Measurements from ENCODE around the gene RCSD1.

Gene RCSD1

DNA sequence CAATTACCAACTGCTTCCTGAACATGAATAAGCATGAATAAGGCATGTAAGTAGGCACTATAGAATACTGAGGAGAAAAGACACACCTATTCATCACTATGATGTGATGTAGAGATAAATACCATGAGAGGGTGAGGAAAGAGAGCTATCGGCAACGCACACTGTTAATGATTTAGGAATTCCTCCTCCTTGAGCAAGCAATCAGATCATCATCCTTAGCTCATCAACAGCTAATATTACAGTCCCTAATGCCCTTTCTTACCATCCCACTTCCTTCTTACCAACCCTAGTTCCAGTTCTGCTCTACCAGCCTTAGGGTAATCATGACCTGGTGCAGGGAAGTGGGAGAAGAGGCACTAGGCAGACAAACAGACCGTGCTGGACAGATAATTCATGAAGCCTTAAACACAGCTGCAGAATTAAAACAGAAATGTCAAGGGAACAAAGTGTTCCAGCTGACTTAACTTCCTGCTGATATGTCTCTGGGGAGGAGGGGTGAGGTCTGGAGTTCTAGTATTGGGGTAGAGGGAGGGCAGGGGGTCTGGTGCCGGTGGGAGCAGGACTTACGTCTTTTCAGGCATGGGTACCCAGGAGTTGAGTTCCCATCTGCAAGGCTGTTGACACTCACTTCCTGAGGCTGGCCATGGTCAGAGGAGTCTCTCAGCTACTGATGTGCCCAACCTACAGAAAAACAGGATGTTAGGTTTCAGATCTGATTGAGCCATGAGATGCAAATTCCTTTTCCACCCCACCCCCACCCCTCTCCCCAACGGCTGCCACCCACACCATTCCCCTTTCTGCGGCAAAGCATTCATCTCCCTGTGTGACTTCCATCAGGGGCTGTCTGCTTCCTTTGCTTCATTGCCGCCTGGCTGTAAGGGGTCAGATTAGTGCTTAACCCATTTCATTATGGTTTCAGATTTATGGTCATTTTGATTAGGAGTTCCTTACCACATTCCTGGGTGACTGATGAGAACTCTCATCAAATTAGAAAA is 12.6 kb upstream of the RCSD1 start:
- DNase-seq (ENCODE audit: low read depth, low spot score), result peak; percentile 33

DNA sequence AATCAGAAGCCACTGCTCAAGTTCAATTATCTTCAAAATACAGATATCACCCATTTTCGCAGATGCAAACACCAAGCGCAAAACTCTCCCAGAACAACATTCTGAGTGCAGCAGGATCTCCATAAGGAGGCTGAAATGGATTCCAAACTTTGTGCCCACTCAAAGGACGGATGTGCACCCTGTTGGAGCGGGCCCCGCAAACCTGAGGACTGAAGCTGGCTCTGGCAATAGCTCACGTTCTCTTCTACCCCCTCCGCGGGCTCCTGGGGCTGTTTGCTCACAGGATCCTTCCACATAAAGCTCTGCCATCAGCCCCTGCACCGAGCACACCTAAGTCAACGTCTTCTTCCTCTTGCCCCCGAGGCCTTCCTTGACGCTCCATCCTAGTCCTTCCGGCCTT is 11.7 kb upstream of the RCSD1 start:
- no peak for DNase-seq (ENCODE audit: low read depth, low spot score)

DNA sequence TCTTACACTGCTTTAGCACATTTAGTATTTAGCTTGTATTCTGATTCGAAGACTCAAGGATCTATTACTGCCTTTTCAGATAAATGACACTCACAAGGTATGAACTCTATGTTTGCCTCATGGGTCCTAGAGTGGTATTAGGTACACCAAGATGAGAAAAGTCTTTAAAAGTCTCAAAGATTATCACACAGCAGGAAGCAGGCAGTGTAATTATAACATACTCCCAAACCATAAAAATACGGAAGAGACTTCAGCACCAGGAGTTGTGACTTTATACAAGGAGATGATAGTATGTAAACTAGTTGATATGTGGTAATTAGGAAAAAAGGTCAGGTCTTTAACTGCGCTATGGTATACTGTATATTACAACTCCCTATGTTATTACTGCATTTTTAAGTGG is 11.2 kb upstream of the RCSD1 start:
- DNase-seq (ENCODE audit: low read depth, low spot score), result no peak

DNA sequence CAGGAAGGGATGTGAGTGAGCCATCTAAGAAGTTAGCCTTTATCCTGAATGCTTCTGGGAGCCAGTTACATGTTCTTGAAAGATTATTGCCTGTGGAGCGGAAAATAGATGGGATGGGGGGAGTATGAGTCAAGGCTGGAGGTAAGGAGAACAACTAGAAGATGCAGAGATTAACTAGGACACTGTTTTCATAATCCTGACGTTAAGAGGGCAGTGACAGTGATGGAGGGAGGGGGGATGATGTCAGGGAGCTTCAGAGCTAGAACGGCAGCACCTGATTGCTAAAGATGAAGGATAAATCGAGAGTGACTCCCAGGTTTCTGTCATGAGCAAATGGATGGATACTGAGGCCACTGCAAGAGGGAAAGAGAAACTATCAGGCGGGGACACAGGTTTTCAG is 10.0 kb upstream of the RCSD1 start:
- no peak for DNase-seq (ENCODE audit: low read depth, low spot score)

DNA sequence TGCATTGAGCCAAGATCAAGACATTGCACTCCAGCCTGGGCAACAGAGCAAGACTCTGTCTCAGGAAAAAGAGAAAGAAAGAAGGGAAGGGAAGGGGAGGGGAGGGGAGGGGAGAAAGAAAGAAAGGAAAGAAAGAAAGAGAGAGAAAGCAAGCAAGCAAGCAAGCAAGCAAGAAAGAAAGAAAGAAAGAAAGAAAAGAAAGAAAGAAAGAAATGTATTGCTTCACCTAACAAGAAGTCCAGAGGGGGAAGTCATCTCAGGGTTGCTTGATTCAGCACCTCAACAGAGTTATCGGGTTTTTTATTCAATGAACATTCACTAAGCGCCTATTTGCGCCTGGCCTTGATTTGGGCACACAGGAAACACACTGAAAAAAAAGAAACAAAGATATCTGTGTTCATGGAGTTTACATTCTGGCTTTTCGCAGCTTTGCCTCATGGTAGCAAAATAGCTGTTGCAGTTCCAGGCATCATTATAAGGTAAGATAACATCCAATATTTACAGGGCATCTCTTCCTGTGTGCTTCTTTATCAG is 8.2 kb upstream of the RCSD1 start:
- DNase-seq (ENCODE audit: low read depth, low spot score), result no peak

DNA sequence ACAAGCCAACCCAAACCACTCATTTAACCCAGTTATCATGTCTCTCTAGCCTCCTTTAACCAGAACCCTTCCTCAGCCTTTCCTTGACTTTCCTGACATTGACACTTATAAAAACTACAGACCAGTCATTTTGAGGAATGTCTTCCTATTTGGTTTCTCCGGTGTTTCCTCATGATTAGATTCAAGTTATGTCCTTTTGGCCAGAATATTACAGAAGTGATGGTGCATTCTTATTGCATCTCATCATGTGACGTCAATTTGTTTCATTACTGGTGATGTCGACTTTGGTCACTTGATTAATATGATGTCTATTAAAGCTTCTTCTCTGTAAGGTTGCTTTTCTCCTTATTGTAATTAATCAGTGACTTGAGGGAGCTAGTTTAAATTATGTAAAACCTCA is 6.1 kb upstream of the RCSD1 start:
- DNase-seq (ENCODE audit: low read depth, low spot score), result no peak

DNA sequence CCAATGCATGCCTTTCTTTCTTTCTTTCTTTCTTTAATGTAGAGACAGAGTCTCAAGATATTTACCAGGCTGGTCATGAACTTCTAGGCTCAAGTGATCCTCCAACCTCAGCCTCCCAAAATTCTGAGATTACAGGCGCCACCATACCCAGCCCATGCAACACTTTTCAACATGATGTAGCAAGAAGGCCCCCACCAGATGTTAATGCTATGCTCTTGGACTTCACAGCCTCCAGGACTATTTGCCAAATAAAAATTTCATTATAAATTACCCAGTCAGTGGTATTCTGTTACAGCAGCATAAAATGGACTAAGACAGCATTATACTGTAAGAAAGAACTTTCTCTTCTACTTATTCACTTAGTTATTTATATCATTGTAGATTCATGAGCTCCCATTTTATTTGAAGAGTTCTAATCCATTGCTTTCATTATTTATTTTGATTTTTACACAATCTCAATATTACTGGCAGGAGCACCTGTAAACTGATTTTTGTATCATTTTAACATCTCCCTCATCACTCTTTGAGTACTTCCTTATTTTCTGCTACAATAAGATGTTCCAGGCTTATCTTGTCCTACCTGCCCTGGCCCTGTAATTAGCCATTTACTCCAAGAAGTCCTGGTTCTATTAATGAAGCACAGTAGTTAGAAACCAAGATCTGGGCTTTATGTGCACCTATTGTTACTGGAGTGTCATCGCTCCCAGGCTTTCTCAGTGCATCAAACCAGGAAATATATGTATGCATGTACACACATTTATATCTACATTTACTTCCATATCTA is 4.8 kb upstream of the RCSD1 start:
- no peak for DNase-seq (ENCODE audit: low read depth, low spot score)

DNA sequence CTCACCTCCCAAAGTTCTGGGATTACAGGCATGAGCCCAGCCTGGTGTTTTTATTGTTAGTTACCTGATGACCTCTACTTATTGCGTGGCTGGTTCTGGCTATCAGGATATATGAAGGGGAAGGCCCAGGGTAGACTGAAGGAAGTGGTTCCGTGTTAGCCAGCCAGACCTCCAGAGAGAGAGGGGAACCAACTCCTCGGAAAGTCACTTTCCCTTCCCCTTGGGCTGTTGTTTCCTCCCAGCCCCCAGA is 2.5 kb upstream of the RCSD1 start:
- no peak for DNase-seq (ENCODE audit: low read depth, low spot score)

DNA sequence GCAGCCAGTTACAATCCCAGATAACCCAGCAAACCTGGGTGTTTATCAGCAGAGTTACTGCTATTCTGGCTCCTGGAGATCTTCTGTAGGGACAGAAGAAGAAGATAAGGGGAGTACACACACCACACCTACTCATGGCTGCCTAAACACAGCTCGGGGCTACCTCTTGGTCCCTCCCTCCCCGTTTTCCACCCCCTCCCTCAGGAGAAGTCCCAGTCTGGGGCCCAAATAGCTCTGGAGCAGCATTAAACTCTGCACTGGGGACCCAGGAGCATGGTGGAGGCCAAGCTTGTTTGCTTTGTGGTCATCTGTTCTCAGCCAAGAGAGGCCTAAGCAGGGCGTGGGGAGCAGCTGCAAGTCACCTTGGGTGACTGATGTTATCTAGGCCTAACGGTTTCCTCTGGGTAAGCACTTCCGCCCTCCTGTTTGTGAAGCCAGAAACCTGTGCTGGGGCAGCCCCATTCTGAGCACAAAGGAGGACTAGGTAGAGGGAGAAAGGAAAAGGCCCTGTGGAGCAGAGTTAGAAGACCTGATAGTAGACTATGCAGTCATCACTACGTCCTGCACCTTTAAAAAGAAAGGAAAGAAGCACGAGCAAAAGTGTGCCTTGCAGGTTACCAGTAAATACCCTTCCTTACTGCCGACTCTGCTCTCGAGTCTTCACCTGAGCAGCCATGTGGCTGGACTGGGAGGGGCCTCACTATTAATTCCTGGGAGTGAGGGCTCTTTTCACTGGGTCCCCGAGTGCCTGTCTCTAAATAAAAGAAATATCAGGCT is 2.0 kb upstream of the RCSD1 start:
- no peak for DNase-seq (ENCODE audit: low read depth, low spot score)

DNA sequence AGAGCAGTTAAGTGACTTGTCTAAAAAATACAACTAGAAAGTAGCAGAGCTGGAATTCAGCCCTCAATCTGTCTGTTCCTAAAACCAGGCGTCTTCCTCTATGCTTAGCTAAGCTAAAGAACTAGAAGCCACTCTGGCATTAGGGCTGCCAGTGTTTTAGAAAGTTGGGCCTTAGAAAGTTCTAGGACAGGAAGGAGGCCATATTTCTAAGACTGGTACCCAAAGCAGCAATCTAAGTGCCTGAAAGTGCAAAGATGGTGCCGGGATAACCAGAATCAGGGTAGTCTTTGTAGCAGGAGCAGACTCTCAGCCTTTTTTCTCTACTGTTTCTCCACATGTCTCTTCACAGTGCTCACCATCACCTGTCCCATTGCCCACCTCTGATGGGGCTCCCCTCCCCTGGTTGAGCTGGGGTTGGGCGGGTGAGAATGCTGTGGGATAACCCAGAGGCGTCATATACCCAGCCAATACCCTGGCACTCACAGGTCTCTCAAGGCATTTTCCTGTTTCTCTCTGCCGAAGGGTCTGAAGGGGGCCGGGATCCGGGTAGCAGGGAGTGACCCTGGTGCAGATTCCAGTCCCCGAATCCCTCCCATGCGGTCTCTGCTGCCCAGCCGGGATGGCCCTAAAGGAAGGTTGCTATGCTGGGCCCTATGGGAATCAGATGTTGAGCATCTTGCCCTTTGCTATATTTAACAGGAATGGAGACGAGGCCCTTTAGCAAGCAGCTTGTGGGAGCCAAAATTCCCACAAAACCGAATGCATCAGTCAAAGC is 1.1 kb upstream of the RCSD1 start:
- no peak for DNase-seq (ENCODE audit: low read depth, low spot score)

DNA sequence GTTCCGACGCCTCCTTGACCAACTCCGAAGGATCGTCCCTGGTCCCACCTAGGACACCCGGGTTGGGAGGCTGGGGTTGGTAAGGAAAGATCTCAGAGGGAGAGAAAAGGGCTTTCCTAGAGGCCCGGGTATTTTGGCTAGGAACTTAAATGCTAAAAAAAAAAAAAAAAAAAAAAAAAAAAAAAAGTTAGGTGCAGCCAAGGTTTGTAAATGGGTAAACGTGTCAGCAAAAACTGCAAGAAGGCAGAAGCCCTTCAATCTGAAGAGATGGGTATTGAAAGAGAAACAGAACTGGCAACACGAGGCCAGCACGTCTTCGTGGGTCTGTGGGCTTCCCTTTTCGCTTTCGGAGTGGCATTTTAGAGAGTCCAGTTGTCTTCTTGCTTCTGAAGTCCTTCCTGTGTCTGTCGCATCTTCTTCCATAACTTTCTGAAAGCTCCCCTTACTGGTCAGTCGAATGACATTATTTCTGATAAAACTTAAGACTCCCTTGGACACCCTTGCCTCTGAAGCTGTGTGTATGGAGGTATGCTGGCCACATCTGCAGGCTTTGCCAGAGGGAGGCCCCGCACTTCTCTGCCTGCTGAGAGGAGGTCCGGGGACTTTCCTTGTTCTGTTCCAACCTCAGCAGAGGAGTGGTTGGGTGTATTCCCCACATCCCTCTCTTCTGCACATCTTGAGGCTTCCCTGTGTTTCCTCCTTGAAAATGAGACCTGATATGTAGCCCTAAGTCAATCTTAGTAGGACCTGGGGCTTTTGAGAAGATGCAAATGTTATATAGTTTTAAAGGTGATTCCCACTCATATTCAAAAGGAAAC is 745 bp downstream of the RCSD1 start:
- no peak for DNase-seq (ENCODE audit: low read depth, low spot score)

DNA sequence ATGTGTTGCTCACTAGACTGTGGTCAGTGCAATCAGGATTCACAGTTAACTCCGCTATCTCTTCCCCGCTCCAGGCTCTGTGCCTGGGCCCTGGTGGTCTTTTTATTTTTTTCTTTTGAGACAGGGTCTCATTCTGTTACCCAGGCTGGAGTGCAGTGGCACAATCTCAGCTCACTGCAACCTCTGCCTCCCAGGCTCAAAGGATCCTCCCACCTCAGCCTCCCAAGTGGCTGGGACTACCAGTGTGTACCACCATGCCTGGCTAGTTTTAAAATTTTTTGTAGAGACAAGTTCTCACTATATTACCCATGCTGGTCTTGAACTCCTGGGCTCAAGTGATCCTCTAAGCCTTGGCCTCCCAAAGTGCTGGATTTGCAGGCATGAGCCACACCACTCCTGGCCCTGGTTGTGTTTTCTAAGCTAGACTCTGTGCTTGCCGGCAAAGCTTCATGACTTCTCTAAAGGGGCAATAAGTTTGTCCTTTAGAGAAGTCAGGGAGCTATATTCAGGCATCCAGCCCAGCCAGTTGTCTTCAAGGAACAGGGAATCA is 1.4 kb downstream of the RCSD1 start:
- no peak for DNase-seq (ENCODE audit: low read depth, low spot score)

DNA sequence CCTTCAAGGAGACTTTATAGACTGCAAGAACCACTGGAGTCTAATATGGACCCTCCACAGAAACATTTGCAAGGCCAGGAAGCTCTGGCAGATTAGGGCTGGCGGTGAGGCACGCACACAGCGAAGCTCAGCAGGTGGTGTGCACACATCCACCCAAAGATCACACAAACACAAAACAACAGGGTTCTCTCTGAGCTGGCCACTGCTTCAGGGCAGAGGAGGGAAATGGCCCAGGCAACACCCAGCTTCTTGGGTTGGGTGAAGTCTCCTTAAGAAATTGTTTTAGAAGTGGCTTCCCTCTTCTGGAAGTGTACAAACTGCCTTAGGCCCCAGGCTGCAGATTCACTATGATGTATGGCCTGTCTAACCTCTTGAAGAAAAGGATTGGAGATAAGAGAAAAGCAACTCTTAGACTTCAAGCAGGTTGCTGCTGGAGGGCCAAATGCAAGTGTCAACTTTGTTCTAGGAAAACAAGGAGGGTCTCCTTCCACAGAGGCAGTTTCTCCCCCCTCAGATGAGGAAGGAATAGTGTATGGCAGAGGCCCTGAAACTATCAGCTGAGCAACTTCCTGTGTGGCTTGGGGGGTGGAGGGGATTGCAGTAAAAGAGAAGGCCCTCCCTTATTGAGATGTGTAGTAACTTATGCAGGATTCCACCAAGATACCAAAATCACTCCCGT is 2.0 kb downstream of the RCSD1 start:
- no peak for DNase-seq (ENCODE audit: low read depth, low spot score)

DNA sequence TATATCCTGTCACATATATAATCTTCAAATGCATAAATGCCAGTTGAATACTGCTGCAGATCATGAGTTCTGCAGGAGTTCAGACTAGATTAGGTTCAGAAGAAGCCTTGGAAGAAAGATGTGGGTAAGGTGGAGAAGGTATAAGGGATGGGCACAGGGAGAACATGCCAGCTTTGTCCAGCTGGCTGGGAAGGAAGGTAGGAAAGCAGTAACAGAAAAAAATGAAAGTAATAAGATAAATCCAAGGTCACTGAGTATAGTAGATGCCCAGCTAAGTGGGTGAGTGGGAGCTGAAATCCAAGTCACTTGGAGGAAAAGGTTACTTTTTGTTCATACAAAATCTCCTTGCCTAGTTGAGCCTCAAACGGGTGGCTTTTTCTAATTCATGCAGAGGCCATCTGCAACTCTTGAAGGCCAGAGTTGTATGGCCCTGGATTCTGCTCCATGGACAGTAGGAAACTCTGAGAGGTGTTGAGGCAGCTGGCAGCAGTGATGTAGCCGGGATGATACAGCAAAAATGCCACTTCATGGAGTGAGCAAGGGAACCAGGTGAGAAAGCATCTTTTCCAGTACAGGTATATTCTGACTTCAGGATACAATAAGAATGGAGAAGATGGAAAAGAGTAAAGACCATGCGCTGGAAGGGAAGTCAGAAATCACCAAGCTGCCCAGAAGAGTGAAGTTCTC is 3.4 kb downstream of the RCSD1 start:
- no peak for DNase-seq (ENCODE audit: low read depth, low spot score)

DNA sequence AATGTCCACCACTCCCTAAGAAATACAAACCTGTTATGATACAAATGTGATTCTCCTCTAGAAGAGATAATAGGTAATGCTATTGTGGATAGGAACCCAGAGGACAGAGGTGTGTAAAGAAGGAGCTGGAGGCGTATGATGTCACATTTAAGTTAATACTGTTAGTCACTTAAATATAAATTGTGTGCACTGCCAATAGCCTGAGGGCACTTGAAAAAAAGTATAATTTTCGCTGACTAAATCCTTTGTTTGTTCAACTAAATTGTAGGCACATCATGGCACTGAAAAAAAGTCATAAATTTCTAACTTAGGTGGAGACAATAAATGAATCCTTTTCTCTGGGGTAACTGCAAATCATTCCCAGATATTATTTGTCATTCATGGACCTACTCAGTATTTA is 4.4 kb downstream of the RCSD1 start:
- DNase-seq (ENCODE audit: low read depth, low spot score), result no peak

DNA sequence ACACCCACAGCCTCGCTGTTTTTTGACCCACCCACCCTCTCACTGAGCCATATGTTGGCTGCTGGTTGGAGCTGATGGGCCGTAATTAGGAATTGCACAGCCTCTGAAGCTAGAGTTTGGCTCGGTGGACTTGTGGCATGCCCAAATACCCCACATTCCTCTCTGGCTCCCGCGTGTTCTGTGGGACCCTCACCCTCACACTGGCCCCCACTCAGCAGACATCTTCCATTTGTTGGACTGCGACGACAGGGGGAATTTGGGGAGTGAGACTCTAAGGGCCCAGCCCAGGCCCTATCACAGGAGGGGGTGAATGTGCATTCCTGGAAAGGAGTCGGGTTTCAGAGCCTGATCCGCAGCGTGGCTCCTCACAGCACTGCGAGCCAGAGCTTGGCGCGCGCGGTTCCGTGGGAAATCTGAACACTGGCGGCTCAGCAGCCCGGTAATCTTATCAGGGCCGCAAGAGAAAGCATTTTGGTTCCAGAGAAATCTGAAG is 5.2 kb downstream of the RCSD1 start:
- DNase-seq (ENCODE audit: low read depth, low spot score), result no peak

DNA sequence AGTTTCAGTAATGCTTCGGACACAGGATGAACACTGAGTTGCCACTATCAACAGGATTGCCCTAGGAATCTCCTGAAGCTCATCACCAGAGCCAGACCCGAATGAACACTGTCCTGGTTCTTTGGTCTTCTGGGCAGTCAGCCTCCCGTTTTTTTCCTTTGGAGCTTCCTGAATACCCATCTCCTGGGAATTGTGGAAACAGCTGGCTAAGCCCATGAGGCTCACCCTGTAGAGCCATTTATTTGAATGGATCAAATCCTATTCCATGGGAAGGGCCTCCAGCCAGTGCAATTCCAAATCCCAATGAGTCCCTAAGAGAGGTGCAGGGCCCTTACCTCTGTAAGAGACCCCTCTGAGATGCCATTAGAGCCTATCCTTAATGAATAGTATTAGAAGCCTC is 5.9 kb downstream of the RCSD1 start:
- no peak for DNase-seq (ENCODE audit: low read depth, low spot score)

DNA sequence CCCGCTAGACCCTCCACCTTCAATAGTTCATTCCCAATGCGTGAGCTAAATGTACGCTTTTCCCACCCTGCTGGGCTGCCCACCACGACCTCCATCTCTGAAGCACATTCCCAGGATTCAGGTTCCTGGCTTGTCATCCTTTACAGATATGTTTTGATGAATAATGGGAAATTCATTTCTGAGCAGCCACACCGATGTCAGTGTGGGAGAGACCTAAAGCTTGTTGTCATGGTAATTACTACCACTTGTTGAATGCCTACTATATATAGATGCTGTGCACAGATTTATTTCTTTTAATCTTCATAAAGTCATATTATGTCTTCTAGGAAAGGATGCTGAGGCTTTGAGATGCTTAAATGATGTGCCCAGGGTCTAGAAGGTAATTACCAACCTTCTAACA is 8.0 kb downstream of the RCSD1 start:
- no peak for DNase-seq (ENCODE audit: low read depth, low spot score)

DNA sequence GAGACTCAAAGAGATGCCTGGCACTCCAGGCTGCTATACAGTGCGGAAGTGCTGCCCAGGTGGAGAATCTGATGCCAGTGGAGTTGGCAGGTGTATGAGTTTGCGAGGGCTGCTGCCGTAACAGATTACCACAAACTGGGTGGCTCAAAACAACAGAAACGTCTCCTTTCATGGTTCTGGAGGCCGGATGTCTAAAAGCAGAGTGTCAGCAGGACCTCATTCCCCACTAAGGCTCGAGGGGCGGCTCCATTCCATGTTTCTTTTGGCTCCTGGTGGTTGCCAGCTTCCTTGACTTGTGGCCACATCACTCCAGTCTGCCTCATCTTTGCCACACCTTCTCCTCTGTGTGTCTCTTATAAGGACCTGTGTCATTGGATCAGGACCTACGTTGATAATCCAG is 10.0 kb downstream of the RCSD1 start:
- DNase-seq (ENCODE audit: low read depth, low spot score), result no peak
